ENCODE data around the gene OXSR1. TPM values are rescaled to one million over a fixed set of nuclear protein-coding genes. Genes with fewer than 3 reads are reported as not detected.

OXSR1 gene
- total and polyA plus RNA-seq, 10 of the 15 experiments (the other 5 are each of a cell fraction or from before 2014, with no cell fraction given): 12.4 to 54.6 (median 35.7) TPM

DNA sequence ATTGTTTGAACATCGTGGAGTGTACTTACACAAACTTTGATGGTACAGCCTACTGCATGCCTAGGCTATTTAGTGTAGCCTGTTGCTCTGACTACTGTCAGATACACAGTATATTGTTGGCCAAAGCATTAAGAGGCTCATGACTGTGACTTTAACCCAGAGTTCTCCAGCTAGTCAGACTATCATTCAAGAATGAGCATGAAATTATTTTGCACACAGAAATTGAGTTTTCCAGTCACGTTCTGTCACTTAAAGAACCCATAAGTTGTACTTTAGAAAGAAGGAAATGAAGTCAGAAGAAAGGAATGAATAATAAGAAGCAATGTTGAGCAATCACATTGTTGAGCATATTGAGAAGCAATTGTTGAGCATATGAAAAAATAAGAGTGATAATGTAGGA, 62.7 kb downstream of the OXSR1 start (continued):
- TF ChIP-seq, protein P1, sequence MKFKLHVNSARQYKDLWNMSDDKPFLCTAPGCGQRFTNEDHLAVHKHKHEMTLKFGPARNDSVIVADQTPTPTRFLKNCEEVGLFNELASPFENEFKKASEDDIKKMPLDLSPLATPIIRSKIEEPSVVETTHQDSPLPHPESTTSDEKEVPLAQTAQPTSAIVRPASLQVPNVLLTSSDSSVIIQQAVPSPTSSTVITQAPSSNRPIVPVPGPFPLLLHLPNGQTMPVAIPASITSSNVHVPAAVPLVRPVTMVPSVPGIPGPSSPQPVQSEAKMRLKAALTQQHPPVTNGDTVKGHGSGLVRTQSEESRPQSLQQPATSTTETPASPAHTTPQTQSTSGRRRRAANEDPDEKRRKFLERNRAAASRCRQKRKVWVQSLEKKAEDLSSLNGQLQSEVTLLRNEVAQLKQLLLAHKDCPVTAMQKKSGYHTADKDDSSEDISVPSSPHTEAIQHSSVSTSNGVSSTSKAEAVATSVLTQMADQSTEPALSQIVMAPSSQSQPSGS (IDR thresholded peaks at IDR 0.05; ENCODE audit: low read length): no peak
- TF ChIP-seq USF2 (IDR thresholded peaks at IDR 0.05; ENCODE audit: borderline replicate concordance, low read depth, low read length) (no peak), SUPT20H (IDR thresholded peaks at IDR 0.05; ENCODE audit: borderline replicate concordance, control insufficient read depth, low read depth, low read length) (no peak), CEBPZ (IDR thresholded peaks at IDR 0.05; ENCODE audit: low read depth, low read length) (no peak), SMAD1 (IDR thresholded peaks at IDR 0.05; ENCODE audit: low read depth, partially characterized antibody) (no peak)

DNA sequence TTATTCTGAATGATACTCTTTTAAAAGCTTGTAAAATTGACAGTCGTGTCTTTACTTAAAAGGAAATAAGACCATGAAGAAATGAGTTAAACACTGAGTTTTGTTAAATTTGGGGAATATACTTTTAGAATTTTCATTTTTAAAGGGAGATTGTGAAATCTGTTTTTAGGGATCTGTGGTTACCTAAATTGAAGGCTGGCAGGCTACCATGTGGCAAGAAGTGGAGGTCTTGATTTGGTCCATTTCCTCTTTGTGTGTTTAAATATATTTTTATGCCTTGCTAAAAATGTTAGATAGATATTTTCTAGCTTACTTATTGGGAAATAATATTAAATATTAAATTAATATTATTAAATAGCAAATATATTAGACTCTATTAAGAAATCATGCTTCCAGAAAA, 63.7 kb downstream of the OXSR1 start:
- in situ Hi-C loops (cut with MboI) (no loop called here), intact Hi-C loops (cut with micrococcal nuclease; ENCODE audit: unreplicated experiment) (no loop called here)
- H3K9me3 ChIP-seq (replicated peaks; ENCODE audit: control insufficient read depth, insufficient read depth, low read length): no peaks in the 10 kb centered on the region; the same call in 2 of the 3 replicates
- ChIA-PET POLR2A (no interaction called here), RAD21 (ENCODE audit: unreplicated experiment) (no interaction called here), CTCF (interaction anchor here (0.7 kb wide), 1 partner anchor 9 kb away, joined by 3 read pairs; no protein-coding TSS in a partner anchor), SMC1A (ENCODE audit: uncharacterized antibody, unreplicated experiment) (interaction anchor here (1.0 to 1.8 kb wide), 3 partner anchors 18 to 98 kb away, joined by 3 to 4 read pairs (median 3); no protein-coding TSS in a partner anchor)
- DNase-seq (ENCODE audit: low read depth, low spot score) (no peak), FAIRE-seq (no peak), ATAC-seq (no peak)
- WGBS (ENCODE audit: insufficient coverage, insufficient replicate concordance, low lambda C conversion rate, missing lambda C conversion rate): 100% methylated on average over 1 of the region's 1 CpG
- no TSS peak for BruUV-seq (replicated peaks)
- H3K9ac ChIP-seq (ENCODE audit: control insufficient read depth, insufficient read depth, low read length): no peak overlapping the region
- H4K20me1 ChIP-seq (ENCODE audit: control insufficient read depth, insufficient read depth): no peaks in the 10 kb centered on the region
- H3K79me2 ChIP-seq (ENCODE audit: control insufficient read depth, insufficient read depth, low read length): no peaks in the 10 kb centered on the region
- H3K4me3 ChIP-seq: no peak overlapping the region
- H3K36me3 ChIP-seq (ENCODE audit: control insufficient read depth in 2 of 2, insufficient read depth in 2 of 2, low read length in 1 of 2): peaks cover 0 to 16% of the 10 kb centered on the region in 2 experiments; a peak in 3 of 4 replicates
- H2AFZ ChIP-seq (ENCODE audit: control insufficient read depth, low read depth, low read length): no peak overlapping the region
- no peak overlapping the region for H3K27ac ChIP-seq (ENCODE audit: control insufficient read depth, insufficient read depth)
- peaks cover 12% of the 10 kb centered on the region for H3K4me1 ChIP-seq (ENCODE audit: control insufficient read depth, insufficient read depth, low read length)
- H3K27me3 ChIP-seq (replicated peaks in 1 of 2; ENCODE audit: control insufficient read depth in 2 of 2, insufficient read depth in 2 of 2, low read length in 1 of 2): no peaks in the 10 kb centered on the region
- no peak overlapping the region for H3K4me2 ChIP-seq (ENCODE audit: control insufficient read depth, insufficient read depth)
- no peak for TF ChIP-seq KLF5 (IDR thresholded peaks at IDR 0.05; ENCODE audit: partially characterized antibody)
- no peak for TF ChIP-seq IKZF2 (IDR thresholded peaks at IDR 0.05)
- TF ChIP-seq PAX8 (IDR thresholded peaks at IDR 0.05): no peak
- no peak for TF ChIP-seq IKZF1 (conservative IDR thresholded peaks at IDR 0.05)
- TF ChIP-seq POLR2AphosphoS2 (IDR thresholded peaks at IDR 0.05; ENCODE audit: low read depth, low read length): no peak
- no peak for TF ChIP-seq RAD21 (IDR thresholded peaks at IDR 0.05; ENCODE audit: insufficient read depth, low read depth, low read length)
- no peak for TF ChIP-seq CHD4 (IDR thresholded peaks at IDR 0.05)
- TF ChIP-seq RCOR1 (conservative IDR thresholded peaks at IDR 0.05; ENCODE audit: low read depth, low read length): no peak
- no peak for TF ChIP-seq ZNF622 (IDR thresholded peaks at IDR 0.05)
- TF ChIP-seq, protein P2, sequence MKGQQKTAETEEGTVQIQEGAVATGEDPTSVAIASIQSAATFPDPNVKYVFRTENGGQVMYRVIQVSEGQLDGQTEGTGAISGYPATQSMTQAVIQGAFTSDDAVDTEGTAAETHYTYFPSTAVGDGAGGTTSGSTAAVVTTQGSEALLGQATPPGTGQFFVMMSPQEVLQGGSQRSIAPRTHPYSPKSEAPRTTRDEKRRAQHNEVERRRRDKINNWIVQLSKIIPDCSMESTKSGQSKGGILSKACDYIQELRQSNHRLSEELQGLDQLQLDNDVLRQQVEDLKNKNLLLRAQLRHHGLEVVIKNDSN (IDR thresholded peaks at IDR 0.05; ENCODE audit: borderline replicate concordance, extremely low read length, insufficient read depth, low read depth, low read length): no peak
- TF ChIP-seq NFYB (IDR thresholded peaks at IDR 0.05; ENCODE audit: insufficient read depth, low read depth, low read length): no peak

Measured in GM12878 (cell line).